Measurements from ENCODE around the gene TH.

The TH gene

GRCh38 chr11:2138068-2138430, 33.6 kb downstream of the TH start:
- DNase-seq: no peak
- in situ Hi-C loops (cut with MboI; ENCODE audit: low pct_unique_long_range_greater_than_20kb, low sequenced_read_pairs): no loop called here

GRCh38 chr11:2137202-2138067, 34.2 kb downstream of the TH start:
- in situ Hi-C loops (cut with MboI; ENCODE audit: low pct_unique_long_range_greater_than_20kb, low sequenced_read_pairs): no loop called here
- DNase-seq: no peak

GRCh38 chr11:2136952-2137201, 34.7 kb downstream of the TH start:
- DNase-seq: no peak
- in situ Hi-C loops (cut with MboI; ENCODE audit: low pct_unique_long_range_greater_than_20kb, low sequenced_read_pairs): no loop called here

- in situ Hi-C loops (cut with MboI; ENCODE audit: low pct_unique_long_range_greater_than_20kb, low sequenced_read_pairs): no loop called here
- no peak for DNase-seq
Measured at GRCh38 chr11:2136209-2136951, 35.2 kb downstream of the TH start.

GRCh38 chr11:2135648-2136201, 35.9 kb downstream of the TH start:
- DNase-seq: no peak
- in situ Hi-C loops (cut with MboI; ENCODE audit: low pct_unique_long_range_greater_than_20kb, low sequenced_read_pairs): no loop called here

- DNase-seq: no peak
- in situ Hi-C loops (cut with MboI; ENCODE audit: low pct_unique_long_range_greater_than_20kb, low sequenced_read_pairs): no loop called here
Measured at GRCh38 chr11:2135018-2135569, 36.5 kb downstream of the TH start.

- in situ Hi-C loops (cut with MboI; ENCODE audit: low pct_unique_long_range_greater_than_20kb, low sequenced_read_pairs): no loop called here
- DNase-seq: no peak
Measured at GRCh38 chr11:2134022-2135010, 37.3 kb downstream of the TH start.

GRCh38 chr11:2133241-2134021, 38.2 kb downstream of the TH start:
- no peak for DNase-seq
- in situ Hi-C loops (cut with MboI; ENCODE audit: low pct_unique_long_range_greater_than_20kb, low sequenced_read_pairs): no loop called here

- in situ Hi-C loops (cut with MboI; ENCODE audit: low pct_unique_long_range_greater_than_20kb, low sequenced_read_pairs): no loop called here
Measured at GRCh38 chr11:2132874-2133240, 38.8 kb downstream of the TH start.

GRCh38 chr11:2132246-2132645, 39.4 kb downstream of the TH start:
- in situ Hi-C loops (cut with MboI; ENCODE audit: low pct_unique_long_range_greater_than_20kb, low sequenced_read_pairs): no loop called here
- DNase-seq: no peak

More at GRCh38 chr11:2132874-2133240, 38.8 kb downstream of the TH start:
- peak; percentile 14 for DNase-seq

GRCh38 chr11:2131371-2132236, 40.0 kb downstream of the TH start:
- in situ Hi-C loops (cut with MboI; ENCODE audit: low pct_unique_long_range_greater_than_20kb, low sequenced_read_pairs): no loop called here
- DNase-seq: no peak

GRCh38 chr11:2130881-2131352, 40.7 kb downstream of the TH start:
- in situ Hi-C loops (cut with MboI; ENCODE audit: low pct_unique_long_range_greater_than_20kb, low sequenced_read_pairs): no loop called here
- no peak for DNase-seq

- in situ Hi-C loops (cut with MboI; ENCODE audit: low pct_unique_long_range_greater_than_20kb, low sequenced_read_pairs): no loop called here
Measured at GRCh38 chr11:2129699-2130366, 41.8 kb downstream of the TH start.

GRCh38 chr11:2129308-2129698, 42.3 kb downstream of the TH start:
- in situ Hi-C loops (cut with MboI; ENCODE audit: low pct_unique_long_range_greater_than_20kb, low sequenced_read_pairs): no loop called here
- DNase-seq: no peak

More at GRCh38 chr11:2129699-2130366, 41.8 kb downstream of the TH start:
- no peak for DNase-seq

- in situ Hi-C loops (cut with MboI; ENCODE audit: low pct_unique_long_range_greater_than_20kb, low sequenced_read_pairs): no loop called here
Measured at GRCh38 chr11:2128511-2129307, 42.9 kb downstream of the TH start.

GRCh38 chr11:2128130-2128510, 43.5 kb downstream of the TH start:
- DNase-seq: no peak
- in situ Hi-C loops (cut with MboI; ENCODE audit: low pct_unique_long_range_greater_than_20kb, low sequenced_read_pairs): no loop called here

More at GRCh38 chr11:2128511-2129307, 42.9 kb downstream of the TH start:
- no peak for DNase-seq
